Stimulated activated naive CD8-positive, alpha-beta T cell treated with anti-CD3 and anti-CD28 coated beads, Interleukin-15, Interleukin-2, amounts not matched to agents 100 ng/mL and 50 ng/mL, for 24 hours (primary cell): ENCODE data around the gene GINS1.
A peak's percentile ranks its signal among the peaks of the same experiment; 100 is the strongest.

ENCODE experiments used
- H3K27ac Mint-ChIP-seq: one replicate; pipeline ENCODE4 v1.8.0; 2021; ENCODE audit warnings: mild to moderate bottlenecking, mixed read lengths
- H3K27me3 Mint-ChIP-seq: one replicate; pipeline ENCODE4 v1.8.0; 2021; ENCODE audit warnings: mixed read lengths
- H3K36me3 Mint-ChIP-seq: one replicate; pipeline ENCODE4 v1.8.0; 2021; ENCODE audit warnings: low read depth, mixed read lengths
- H3K4me1 Mint-ChIP-seq: one replicate; pipeline ENCODE4 v1.8.0; 2021; ENCODE audit warnings: low read depth, mixed read lengths
- H3K4me3 Mint-ChIP-seq: one replicate; pipeline ENCODE4 v1.8.0; 2021; ENCODE audit warnings: mild to moderate bottlenecking, mixed read lengths
- H3K9me3 Mint-ChIP-seq: one replicate; pipeline ENCODE4 v1.8.0; 2021; ENCODE audit warnings: mixed read lengths

Gene GINS1

DNA sequence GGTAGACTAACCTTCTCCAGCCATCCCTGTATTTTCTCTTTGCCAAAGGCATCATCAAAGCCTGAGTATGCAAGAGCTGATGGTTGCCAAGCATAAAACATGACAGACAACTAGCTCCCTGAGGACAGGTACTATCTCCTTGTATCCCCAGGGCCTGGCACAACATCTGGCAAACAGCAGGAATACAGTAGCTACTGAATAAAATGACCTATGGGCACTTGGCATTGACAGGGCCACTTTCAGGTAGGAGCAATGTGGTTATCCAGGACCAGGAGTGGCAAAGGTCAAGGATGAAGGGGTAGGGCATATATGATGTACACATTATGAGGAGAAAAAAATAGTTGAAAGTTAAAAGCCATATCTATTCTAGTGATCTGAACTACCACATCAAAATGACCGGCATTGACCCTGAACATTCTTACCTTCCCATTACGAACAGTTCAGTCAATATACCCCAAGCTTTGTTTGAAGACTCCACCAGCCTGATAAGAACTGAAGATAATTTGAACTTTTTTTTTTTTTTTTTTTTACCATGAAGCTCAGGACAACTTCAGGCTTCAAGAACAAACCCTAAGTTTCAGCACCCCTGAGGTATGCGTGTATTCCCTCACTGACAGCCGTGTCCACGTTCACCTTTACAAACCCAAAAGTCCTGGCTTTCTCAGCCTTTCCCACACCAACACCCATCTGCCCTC is 29.1 kb upstream of the GINS1 start:
- peaks cover 17% of the 10 kb centered on the region for H3K4me1 Mint-ChIP-seq
- H3K9me3 Mint-ChIP-seq = no peaks in the 10 kb centered on the region
- no peaks in the 10 kb centered on the region for H3K27me3 Mint-ChIP-seq
- H3K36me3 Mint-ChIP-seq = peaks cover 22% of the 10 kb centered on the region
- no peak overlapping the region for H3K4me3 Mint-ChIP-seq
- no peak overlapping the region for H3K27ac Mint-ChIP-seq

DNA sequence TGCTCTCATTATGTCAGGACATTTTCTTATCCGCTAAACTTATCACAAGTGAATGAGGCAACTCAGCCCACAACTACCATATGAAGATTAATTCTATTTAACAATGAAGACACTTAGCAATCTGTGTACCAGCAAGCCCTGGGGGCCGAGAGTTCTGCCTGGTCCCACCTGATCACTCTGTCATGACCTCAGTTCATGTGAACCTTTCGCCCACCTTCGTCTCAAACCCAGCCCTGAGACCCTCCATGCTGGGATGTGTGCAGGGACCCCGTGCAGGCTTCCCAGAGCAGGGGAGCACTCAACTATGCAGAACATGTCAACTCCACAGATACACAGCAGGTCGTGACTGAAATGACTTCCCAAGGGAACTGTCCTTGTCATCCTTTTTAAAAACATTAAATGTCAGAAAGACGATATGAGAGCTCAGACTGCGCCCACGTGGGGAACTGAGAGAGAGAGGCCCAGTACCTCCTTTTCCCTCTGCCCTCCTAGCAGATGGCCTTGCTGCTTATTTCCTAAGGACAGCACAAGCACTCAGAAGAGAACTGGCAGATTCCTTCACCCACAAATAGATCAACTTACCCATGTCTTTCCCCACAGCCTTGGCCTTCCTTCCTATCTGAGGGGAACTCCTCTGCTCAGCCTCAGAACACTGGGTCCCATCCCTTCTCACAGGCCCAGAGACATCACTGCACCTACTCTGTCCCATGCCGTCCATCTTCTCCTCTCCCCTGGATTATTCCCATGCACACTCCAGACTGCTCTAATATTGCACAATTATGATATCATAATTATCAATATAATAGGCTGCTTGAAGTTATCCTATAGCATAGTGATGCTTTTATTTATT is 28.4 kb upstream of the GINS1 start:
- Mint-ChIP-seq H3K9me3 (no peaks in the 10 kb centered on the region), H3K4me3 (no peak overlapping the region), H3K36me3 (peaks cover 14% of the 10 kb centered on the region), H3K27me3 (no peaks in the 10 kb centered on the region), H3K4me1 (peaks cover 15% of the 10 kb centered on the region), H3K27ac (peak overlapping the region; percentile 5)

DNA sequence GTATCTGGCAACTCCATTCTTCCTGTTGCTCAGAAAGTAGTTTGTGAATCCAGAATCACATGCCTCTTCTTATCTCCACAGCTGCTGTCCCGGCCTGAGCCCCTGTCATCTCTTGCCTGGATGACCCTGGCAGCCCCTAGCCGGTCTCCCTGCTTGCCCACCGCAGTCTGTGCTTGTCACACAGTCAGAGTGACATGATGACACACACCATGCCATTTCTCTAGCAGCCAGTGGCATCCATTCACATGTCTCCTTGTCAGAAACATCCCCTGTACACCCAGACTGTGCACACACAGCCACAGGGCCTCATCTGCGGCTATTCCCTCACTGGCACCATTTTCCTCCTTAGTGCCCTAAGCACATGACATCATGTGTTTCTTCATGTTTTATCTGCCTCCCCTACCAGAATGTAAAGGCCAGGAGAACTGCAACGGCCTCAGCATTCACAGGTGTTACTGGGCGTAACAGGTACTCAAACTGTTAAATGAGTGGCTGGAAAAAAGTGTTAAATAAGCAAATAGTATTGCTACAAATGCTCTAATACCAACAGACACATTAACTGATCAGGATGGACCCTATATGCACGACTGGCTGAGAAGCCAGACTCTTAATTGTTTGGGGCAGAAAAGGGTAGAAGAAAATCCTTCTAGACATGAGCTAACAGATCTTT is 26.4 kb upstream of the GINS1 start:
- Mint-ChIP-seq H3K4me1 (peaks cover 15% of the 10 kb centered on the region), H3K36me3 (peaks cover 8% of the 10 kb centered on the region), H3K27me3 (no peaks in the 10 kb centered on the region), H3K9me3 (no peaks in the 10 kb centered on the region), H3K27ac (no peak overlapping the region), H3K4me3 (no peak overlapping the region)

DNA sequence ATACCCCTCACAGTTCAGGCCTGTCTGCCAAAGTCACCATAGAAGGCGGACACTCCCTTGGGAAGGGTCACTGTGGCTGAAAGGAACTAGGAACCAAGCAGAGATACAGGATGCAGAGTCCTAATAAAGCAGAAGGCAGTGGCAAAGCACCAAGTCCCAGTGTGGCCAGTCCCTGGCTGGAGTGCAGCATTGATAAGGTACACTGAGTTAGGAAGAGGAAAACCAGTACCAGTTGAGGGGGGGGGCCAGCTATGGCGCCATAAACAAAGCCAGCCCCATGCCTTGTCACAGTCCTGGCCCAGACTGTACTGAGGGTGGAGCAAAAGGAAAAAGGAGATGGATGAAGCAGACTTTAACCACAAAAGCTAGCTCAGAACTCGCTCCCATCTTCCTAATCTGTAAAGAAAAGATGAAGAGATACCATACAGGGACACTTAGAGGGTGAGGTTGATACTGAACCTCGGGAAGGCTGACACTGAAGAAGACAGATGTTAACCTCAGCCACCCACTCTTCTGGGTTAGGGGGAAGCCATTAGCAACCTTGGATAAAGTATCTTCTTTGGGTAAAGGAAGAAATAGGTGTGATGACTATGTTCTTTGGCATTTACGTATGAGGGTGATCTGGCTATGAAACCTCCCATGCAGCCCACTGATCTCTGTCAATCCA is 24.6 kb upstream of the GINS1 start:
- Mint-ChIP-seq H3K4me3 (no peak overlapping the region), H3K27ac (no peak overlapping the region), H3K27me3 (no peaks in the 10 kb centered on the region), H3K9me3 (no peaks in the 10 kb centered on the region), H3K4me1 (peaks cover 15% of the 10 kb centered on the region), H3K36me3 (peaks cover 8% of the 10 kb centered on the region)

DNA sequence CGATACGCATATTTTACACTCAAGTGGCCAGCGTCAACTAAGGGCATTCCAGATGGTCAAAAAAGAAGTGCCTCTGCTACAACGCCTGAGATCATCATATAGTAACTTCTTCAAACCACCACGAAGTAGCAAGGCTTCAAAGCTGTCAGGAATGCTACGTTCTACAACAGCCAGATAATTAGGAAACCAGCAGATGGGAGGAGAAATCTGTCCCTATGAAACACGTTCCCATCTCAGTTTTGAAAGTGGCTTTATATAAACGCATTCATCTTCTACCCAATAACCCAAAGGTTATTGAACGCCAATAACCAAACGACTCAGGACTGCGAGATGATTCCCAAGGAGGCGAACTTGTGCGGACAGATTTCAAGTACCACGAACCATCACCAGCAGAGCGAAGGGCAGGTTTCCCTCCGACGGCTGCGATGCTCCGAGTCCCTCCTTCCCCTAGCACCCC is 18.0 kb upstream of the GINS1 start:
- H3K27me3 Mint-ChIP-seq = no peaks in the 10 kb centered on the region
- peaks cover 4% of the 10 kb centered on the region for H3K36me3 Mint-ChIP-seq
- H3K4me3 Mint-ChIP-seq = peak overlapping the region; percentile 88
- H3K27ac Mint-ChIP-seq = peak overlapping the region; percentile 63
- H3K9me3 Mint-ChIP-seq = no peaks in the 10 kb centered on the region
- peaks cover 17% of the 10 kb centered on the region for H3K4me1 Mint-ChIP-seq

DNA sequence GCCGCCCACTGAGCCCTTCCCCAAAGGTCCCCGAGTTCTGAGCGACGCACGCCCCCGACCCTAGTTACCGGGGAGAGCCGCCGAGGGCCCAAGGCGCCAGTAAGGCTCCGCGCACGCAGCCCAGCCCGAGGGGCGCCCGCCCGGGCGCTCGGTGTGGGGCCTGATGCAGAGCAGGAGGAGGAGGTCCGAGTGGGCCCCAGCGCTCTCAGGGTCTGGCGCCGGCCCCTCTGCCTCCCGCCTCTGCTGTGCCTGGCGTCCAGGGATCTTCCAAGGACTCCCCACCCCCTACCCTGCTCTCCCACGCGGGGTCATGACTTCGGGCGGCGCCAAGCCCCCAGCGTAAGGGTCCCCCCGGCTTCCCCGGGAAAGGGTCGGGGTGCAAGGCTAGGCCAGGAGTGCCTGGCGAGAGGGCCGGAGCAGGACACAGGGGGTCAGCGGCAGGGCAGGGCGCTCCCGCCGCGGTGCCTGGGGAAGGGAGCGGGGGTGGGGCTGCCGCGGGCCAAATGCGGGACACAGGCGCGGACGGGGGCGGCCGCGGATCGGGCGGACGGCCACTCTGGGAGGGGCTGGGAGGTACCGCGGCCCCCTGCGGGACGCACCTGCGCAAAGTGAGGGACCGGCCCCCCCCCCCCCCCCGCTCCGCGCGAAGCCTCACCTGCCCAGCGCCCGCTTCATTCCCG is 17.5 kb upstream of the GINS1 start:
- no peaks in the 10 kb centered on the region for H3K27me3 Mint-ChIP-seq

DNA sequence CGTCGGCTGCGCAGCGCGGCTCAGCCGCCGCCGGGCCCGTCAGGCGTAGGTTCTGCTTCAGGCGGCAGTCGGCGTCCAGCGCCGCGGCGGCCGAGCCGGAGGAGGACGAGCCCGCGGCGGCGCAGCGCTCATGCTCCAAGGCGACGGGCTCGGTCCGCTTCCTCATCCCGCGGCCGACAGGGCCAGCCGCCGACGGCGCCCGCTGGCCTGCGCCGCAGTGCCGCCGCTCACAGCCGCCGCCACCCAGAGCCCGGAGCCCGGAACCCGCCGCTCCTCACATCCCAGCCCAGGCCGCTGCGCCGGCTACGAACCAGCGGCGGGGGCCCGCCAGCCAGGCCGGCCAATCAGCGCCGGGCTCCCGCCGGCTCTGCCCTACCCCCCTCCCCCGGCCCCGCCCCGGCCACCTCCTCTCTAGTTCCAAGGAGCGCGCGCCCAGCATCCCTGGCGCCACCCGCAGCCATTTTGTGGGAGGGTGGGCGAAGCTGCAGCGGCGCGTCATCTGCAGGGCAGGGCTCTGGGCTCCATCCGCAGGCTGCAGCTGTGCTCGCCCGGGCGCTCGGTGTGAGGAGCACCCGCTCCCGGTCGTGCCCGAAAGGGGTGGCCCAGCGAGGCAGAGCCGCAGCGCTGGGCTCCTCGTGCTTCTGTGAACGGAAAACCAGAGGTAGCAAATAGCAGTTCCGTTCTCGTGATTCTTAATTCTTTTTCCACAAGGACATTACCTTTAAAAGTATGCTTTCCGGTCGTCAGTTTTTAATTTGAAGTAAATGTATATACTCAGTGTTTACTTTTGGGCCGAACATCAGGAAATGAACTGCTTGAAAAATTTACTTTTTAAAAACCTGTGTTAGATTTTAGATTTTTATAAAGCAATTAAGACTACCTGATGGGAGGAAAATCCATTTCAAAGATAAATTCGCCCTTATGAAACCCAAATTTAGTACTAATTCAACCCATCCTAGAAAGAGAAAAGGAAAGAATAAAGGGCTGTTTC is 16.6 kb upstream of the GINS1 start, which contains the start of gene ABHD12:
ABHD12 (minus strand) TSS at position 298 of the 991 bp plus-strand sequence; CDS start at position 166, 132 bp downstream.
- H3K27me3 Mint-ChIP-seq = no peaks in the 10 kb centered on the region
- peak within 1 kb of the TSS; percentile 86 for H3K27ac Mint-ChIP-seq
- peaks cover 4% of the 10 kb centered on the region for H3K36me3 Mint-ChIP-seq
- peaks cover 17% of the 10 kb centered on the region for H3K4me1 Mint-ChIP-seq
- H3K9me3 Mint-ChIP-seq = no peaks in the 10 kb centered on the region
- peak within 1 kb of the TSS; percentile 88 for H3K4me3 Mint-ChIP-seq

More for the DNA sequence above, 17.5 kb upstream of the GINS1 start:
- Mint-ChIP-seq H3K27ac (peak overlapping the region; percentile 63), H3K4me3 (peak overlapping the region; percentile 88), H3K36me3 (peaks cover 4% of the 10 kb centered on the region), H3K4me1 (peaks cover 17% of the 10 kb centered on the region), H3K9me3 (no peaks in the 10 kb centered on the region)

DNA sequence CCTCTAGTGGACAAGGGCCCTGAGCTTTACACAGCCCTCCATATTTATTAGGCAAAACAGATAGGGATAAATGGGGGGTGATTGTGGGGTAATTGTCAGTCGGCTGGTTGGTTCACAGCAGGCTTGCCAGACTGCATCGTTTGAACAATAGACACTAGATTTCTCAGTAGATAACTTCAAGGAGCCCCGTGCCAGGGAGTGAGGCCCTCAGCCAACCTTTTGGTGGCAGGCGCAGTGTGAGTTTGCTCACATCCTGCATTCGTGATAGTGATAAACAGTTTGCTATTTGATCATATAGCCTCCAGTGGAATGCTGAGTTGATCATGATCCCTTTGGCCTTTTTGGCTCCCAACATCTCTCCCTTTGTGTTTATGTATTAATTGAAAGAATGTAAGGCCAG is 13.2 kb upstream of the GINS1 start:
- no peak overlapping the region for H3K4me3 Mint-ChIP-seq
- no peaks in the 10 kb centered on the region for H3K9me3 Mint-ChIP-seq
- H3K36me3 Mint-ChIP-seq = no peaks in the 10 kb centered on the region
- H3K4me1 Mint-ChIP-seq = peaks cover 10% of the 10 kb centered on the region
- no peak overlapping the region for H3K27ac Mint-ChIP-seq
- no peaks in the 10 kb centered on the region for H3K27me3 Mint-ChIP-seq

DNA sequence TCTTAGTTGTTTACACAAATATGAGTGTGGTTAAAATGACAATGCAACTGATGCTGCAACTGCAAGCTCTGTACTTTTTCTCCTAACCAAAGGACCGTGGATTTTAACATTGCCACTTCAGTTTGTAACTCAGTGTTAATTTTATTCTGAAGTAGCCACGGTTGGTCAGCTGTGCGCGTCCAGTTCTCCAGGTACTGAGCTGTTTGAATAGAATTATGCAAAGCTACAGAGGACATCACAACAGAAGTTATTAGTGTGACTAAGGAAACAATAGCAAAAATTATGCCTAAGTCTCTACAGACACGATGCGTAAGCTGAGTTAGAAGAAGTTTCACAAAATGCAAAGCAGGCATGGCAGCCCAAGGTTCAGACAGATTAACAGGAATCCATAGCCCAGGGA is 12.5 kb upstream of the GINS1 start:
- no peaks in the 10 kb centered on the region for H3K9me3 Mint-ChIP-seq
- no peak overlapping the region for H3K4me3 Mint-ChIP-seq
- no peak overlapping the region for H3K27ac Mint-ChIP-seq
- H3K27me3 Mint-ChIP-seq = no peaks in the 10 kb centered on the region
- H3K36me3 Mint-ChIP-seq = no peaks in the 10 kb centered on the region
- H3K4me1 Mint-ChIP-seq = peaks cover 6% of the 10 kb centered on the region

DNA sequence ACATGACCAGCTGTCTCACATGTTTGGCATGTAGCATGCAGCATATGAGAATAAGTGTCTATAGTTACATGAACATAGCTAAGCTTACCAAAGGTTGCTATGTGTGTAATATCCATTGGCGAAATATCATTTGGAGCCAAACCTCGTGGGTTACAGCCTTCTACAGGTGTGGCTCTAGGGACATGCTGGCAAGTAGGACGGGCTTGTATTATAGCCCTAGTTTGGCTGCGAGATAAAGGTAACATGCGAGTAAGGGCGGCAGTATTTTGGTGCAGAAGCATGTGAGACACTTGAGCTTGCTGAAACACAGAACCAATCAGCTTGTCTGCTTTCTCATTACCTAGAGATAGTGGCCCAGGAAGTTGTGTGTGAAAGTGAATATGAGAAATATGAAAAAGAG is 10.4 kb upstream of the GINS1 start:
- Mint-ChIP-seq H3K4me1 (no peaks in the 10 kb centered on the region), H3K27ac (no peak overlapping the region), H3K4me3 (no peak overlapping the region), H3K9me3 (no peaks in the 10 kb centered on the region), H3K27me3 (no peaks in the 10 kb centered on the region), H3K36me3 (no peaks in the 10 kb centered on the region)

DNA sequence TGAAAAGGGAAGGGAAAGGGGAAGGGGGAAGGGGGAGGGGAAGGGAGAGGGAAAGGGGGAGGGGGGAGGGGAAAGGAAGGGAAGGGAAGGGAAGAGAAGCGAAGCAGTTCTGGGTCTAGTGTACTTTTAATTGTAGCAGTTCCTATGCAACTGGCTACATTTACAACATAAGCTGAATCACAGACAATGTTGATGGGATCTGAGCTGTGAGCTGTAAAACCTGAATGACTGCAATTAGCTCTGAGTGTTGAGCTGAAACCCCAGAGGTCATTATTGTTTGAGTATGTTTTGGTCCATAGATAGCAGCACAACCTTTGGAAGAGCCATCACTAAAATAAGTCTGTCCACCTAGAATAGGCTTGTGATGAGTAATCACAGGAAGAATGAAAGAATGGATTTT is 9.7 kb upstream of the GINS1 start:
- Mint-ChIP-seq H3K9me3 (peaks cover 5% of the 10 kb centered on the region), H3K4me1 (no peaks in the 10 kb centered on the region), H3K36me3 (no peaks in the 10 kb centered on the region), H3K27me3 (no peaks in the 10 kb centered on the region), H3K4me3 (no peak overlapping the region), H3K27ac (no peak overlapping the region)

DNA sequence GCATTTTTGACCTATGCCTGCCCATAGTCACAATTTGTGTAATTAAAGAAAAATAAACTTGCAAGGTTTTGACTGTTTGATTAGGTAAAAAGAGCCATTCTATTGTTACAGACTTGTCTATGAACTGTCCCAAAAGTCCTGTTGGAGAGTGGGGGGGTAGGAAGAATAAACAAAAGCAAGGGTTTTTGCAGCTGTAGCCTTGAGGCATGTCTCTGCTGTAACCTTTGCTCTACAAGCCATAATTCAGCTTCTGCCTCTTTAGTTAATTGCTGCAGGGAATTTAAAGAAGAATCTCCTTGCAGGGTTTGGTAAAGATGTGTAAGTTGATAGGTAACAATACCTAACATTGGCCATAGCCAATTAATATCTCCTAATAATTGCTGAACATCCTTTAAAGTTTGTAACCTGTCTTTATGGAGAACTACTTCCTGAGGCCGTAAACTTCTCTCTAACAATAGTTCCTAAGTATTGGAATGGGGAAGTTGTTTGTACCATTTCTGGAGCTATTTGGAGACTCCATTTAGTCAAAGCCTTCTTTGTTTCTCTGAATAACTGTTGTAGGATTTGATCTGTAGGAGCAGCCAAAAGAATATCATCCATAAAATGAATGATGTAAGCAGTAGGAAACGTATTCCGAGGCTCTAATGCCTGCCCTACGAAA is 9.0 kb upstream of the GINS1 start:
- H3K4me1 Mint-ChIP-seq = no peaks in the 10 kb centered on the region
- no peaks in the 10 kb centered on the region for H3K36me3 Mint-ChIP-seq
- peaks cover 9% of the 10 kb centered on the region for H3K9me3 Mint-ChIP-seq
- no peak overlapping the region for H3K4me3 Mint-ChIP-seq
- H3K27ac Mint-ChIP-seq = no peak overlapping the region
- no peaks in the 10 kb centered on the region for H3K27me3 Mint-ChIP-seq

DNA sequence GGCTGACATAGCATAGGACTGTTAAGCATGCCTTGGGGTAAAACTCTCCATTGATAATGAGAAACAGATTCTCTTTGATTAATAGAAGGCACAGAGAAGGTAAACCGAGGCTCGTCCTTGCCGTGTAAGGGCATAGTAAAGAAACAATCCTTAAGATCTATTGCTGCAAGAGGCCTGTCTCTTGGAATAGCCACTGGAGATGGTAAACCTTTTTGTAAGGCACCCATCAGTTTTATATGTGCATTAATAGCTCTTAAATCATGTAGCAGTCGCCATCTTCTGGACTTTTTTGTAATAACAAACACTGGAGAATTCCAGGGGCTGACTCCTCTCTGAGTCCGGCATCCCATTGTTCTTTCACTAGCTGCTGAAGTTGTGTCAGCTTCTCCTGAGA is 8.4 kb upstream of the GINS1 start:
- Mint-ChIP-seq H3K9me3 (peaks cover 11% of the 10 kb centered on the region), H3K4me3 (no peak overlapping the region), H3K27ac (no peak overlapping the region), H3K27me3 (no peaks in the 10 kb centered on the region), H3K4me1 (no peaks in the 10 kb centered on the region), H3K36me3 (no peaks in the 10 kb centered on the region)
